Measurements from ENCODE around the gene HNF1B. TPM values are rescaled to one million over a fixed set of nuclear protein-coding genes. Genes with fewer than 3 reads are reported as not detected.

The HNF1B gene
- total RNA-seq, 4 donors from 2014 or later = not detected

DNA sequence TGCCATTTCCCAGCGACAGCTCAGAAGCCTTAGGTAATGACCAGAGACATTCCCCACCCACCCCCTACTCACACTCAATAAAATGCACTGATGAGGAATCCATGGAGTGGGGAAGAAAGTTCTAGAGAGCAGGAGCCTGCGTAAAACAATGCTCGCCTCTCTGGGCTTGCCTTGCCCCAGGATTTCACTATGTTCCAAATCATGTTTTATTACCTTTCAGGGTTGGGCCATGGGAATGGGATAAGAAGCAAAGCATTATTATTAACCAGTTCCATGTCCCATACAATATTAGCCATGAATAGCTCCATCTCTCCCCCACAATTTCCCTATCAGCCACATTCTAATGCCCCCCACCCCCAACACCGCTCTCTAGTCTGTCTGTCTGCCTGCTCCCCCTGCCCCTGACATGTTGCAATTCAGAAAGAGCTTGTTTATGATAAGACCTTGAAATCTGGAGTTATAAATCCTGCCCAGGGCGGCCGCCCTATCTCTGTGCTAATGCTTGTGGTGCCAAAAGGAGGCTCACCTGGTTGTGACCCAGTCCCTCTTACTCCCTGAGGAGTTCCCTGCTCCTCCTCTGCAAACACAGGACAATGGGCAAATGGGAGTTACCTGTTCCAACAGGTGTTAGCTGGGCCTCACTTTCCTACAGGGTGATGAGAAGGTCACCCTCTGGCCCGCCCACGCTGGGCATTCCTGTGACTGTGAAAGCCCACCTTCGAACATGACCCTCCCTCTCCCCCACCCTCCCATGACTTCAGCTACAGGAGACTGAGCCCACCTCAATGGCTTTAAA is 73.6 kb downstream of the HNF1B start:
- TF ChIP-seq, protein P1, sequence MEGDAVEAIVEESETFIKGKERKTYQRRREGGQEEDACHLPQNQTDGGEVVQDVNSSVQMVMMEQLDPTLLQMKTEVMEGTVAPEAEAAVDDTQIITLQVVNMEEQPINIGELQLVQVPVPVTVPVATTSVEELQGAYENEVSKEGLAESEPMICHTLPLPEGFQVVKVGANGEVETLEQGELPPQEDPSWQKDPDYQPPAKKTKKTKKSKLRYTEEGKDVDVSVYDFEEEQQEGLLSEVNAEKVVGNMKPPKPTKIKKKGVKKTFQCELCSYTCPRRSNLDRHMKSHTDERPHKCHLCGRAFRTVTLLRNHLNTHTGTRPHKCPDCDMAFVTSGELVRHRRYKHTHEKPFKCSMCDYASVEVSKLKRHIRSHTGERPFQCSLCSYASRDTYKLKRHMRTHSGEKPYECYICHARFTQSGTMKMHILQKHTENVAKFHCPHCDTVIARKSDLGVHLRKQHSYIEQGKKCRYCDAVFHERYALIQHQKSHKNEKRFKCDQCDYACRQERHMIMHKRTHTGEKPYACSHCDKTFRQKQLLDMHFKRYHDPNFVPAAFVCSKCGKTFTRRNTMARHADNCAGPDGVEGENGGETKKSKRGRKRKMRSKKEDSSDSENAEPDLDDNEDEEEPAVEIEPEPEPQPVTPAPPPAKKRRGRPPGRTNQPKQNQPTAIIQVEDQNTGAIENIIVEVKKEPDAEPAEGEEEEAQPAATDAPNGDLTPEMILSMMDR (IDR thresholded peaks at IDR 0.05; ENCODE audit: low read depth) = no peak

GRCh38 chr17:37667039-37667438 is 77.8 kb downstream of the HNF1B start:
- TF ChIP-seq, protein P1 (IDR thresholded peaks at IDR 0.05; ENCODE audit: low read depth) = no peak

GRCh38 chr17:37664214-37664613 is 80.6 kb downstream of the HNF1B start:
- TF ChIP-seq, protein P1 (IDR thresholded peaks at IDR 0.05; ENCODE audit: low read depth) = no peak

DNA sequence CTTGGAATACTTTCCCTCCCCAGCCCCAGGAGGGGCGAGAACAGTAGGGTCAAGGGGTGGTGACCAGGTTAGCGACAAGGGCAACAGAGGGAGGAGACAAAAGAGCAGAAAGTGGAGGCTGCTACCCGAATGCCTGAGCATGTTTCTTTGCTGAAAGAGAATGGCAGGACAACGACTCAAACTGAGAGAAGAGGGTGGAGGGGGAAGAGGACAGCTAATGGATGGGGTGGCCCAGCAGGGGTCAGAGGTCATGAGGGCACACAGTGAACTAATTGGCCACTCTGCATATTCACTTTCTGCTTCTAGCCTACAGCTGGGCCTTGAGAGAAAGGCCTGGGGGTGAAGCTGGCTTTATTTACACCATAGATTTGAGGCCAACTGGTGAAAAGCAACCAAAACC is 82.5 kb downstream of the HNF1B start:
- TF ChIP-seq, protein P1 (IDR thresholded peaks at IDR 0.05; ENCODE audit: low read depth) = no peak

DNA sequence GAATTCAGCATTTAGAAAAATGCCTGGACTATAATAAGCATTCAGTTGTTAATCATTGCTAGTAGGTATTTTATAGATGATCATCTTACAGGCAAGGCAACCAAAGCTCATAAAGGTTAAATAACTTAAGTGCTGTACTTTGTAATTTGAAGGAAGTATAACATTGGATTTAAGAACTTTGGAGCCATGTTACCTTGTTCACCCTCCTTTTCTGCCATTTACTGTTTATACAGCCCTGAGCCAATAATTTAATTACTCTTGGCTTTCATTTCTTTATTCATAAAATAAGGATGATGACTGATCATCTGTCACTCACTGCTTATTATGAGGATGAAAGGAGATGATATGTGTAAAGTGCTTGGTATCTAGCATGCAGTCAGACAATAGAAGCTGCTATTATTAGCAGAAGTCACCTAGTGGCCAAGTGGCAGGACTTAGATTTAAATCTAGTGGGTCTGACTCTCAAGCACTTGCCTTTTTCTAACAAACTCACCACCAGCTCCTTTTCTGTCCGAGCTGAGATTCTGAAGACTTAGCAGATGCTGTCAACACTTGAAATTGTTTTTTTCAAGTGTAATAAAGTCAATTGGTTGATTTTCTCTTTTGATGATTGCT is 83.4 kb downstream of the HNF1B start:
- TF ChIP-seq, protein P1 (IDR thresholded peaks at IDR 0.05; ENCODE audit: low read depth) = no peak

GRCh38 chr17:37659925-37660324 is 84.9 kb downstream of the HNF1B start:
- TF ChIP-seq, protein P1 (IDR thresholded peaks at IDR 0.05; ENCODE audit: low read depth) = no peak

DNA sequence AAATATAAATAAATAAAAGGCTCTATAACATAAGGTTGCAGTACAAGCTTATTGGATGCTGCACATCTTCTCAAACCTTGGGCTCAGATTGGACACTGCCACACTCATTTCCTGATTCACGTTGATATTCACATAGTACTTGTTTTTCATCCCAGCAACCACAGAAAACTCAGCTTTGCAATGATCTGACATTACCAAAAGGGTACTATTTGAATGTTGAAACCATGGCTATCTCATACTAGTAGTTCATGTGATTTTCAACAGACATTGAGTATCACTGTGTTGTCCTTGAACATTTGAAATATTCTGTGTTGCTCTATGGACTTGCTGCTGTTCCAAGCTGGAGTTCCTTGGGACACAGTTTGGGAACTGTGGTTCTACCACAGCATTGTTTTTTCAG is 87.7 kb downstream of the HNF1B start:
- TF ChIP-seq, protein P1 (IDR thresholded peaks at IDR 0.05; ENCODE audit: low read depth) = no peak
